T-cell (primary cell): ENCODE data around the gene AK5. TPM values are rescaled to one million over a fixed set of nuclear protein-coding genes. Genes with fewer than 3 reads are reported as not detected.
A peak's percentile ranks its signal among the peaks of the same experiment; 100 is the strongest.

Source experiments
- ATAC-seq, 4 experiments: fragments of 200-7000 bp in 3 of 4; fragments of 150-1000 bp in 1 of 4; cut with Tn5 transposase; replicated peaks in 1 of 4; 1 replicate in 3 of 4; 2 replicates in 1 of 4; pipeline ENCODE4 v1.10.0; 2021; ENCODE audit warnings: moderate library complexity in 3 of 4, mild to moderate bottlenecking in 2 of 4, moderate number of reproducible peaks in 1 of 4
- CTCF ChIA-PET, 2 donors: fragments of 300-600 bp; sonication (Branson Sonifier 250); formaldehyde crosslinking; loops; one replicate each; lab custom pipeline; 2022; ENCODE audit warnings: antibody characterized with exemption in 2 of 2; lab: Charles Lee
- POLR2A ChIA-PET, 2 donors: fragments of 300-600 bp; sonication (Branson Sonifier 250); formaldehyde crosslinking; loops; one replicate each; lab custom pipeline; 2022; ENCODE audit warnings: antibody characterized with exemption in 2 of 2; lab: Charles Lee
- DNase-seq, 35 experiments: peaks; one replicate each; pipeline versions ENCODE4 v3.0.0 to v3.0.0-alpha.2; 2013 to 2023
- H3K27ac ChIP-seq: one replicate; pipeline ENCODE4 v1.5.1; 2013; ENCODE audit warnings: low read length
- H3K27me3 ChIP-seq, 2 experiments: replicated peaks in 1 of 2; 1 replicate in 1 of 2; 2 replicates in 1 of 2; pipeline versions ENCODE4 v1.6.1 to v1.7.0; 2013; ENCODE audit warnings: low read length in 1 of 2, mixed read lengths in 1 of 2; ENCODE audit not compliant: control insufficient read depth in 2 of 2, insufficient read depth in 2 of 2; ENCODE audit errors: extremely low read depth in 1 of 2
- H3K36me3 ChIP-seq, 2 donors: 1 replicate in 1 of 2; 2 replicates in 1 of 2; pipeline versions ENCODE4 v1.6.1 to v1.7.0; 2013; ENCODE audit warnings: low read length in 1 of 2; ENCODE audit not compliant: control insufficient read depth in 2 of 2, insufficient read depth in 1 of 2; ENCODE audit errors: extremely low read depth in 1 of 2
- H3K4me1 ChIP-seq, 2 experiments: 1 replicate in 1 of 2; 2 replicates in 1 of 2; pipeline versions ENCODE4 v1.6.1 to v1.7.0; 2013; ENCODE audit warnings: low read length in 2 of 2, mixed read lengths in 1 of 2; ENCODE audit not compliant: insufficient read depth in 2 of 2, control insufficient read depth in 1 of 2; ENCODE audit errors: extremely low read depth in 1 of 2
- H3K4me3 ChIP-seq, 2 donors: 1 replicate in 1 of 2; 2 replicates in 1 of 2; pipeline versions ENCODE4 v1.5.1 to v1.7.0; 2013; ENCODE audit warnings: mild to moderate bottlenecking in 2 of 2, low read length in 1 of 2, moderate library complexity in 1 of 2; ENCODE audit not compliant: control insufficient read depth in 1 of 2; ENCODE audit errors: extremely low read depth in 1 of 2
- H3K9me3 ChIP-seq: 2 replicates; pipeline ENCODE4 v1.7.0; 2013
- H3K27ac Mint-ChIP-seq, 2 donors: one replicate each; pipeline ENCODE4 v1.8.0; 2020 to 2021; ENCODE audit warnings: mild to moderate bottlenecking in 2 of 2, mixed read lengths in 2 of 2
- H3K27me3 Mint-ChIP-seq, 2 donors: one replicate each; pipeline ENCODE4 v1.8.0; 2021 to 2022; ENCODE audit warnings: mixed read lengths in 2 of 2
- H3K36me3 Mint-ChIP-seq: one replicate; pipeline ENCODE4 v1.8.0; 2021; ENCODE audit warnings: mixed read lengths
- H3K4me1 Mint-ChIP-seq, 3 donors: one replicate each; pipeline ENCODE4 v1.8.0; 2020 to 2022; ENCODE audit warnings: mixed read lengths in 3 of 3, mild to moderate bottlenecking in 1 of 3
- H3K4me3 Mint-ChIP-seq, 3 donors: one replicate each; pipeline ENCODE4 v1.8.0; 2020 to 2022; ENCODE audit warnings: mild to moderate bottlenecking in 3 of 3, mixed read lengths in 3 of 3, moderate library complexity in 3 of 3
- H3K9me3 Mint-ChIP-seq, 3 donors: one replicate each; pipeline ENCODE4 v1.8.0; 2020 to 2022; ENCODE audit warnings: mixed read lengths in 3 of 3
- WGBS: methylation state at CpG from one replicate; pipeline ENCODE4 v1.1.5; 2013; ENCODE audit warnings: missing lambda C conversion rate; ENCODE audit not compliant: insufficient coverage; 5-methylcytosine and 5-hydroxymethylcytosine counted together
- total RNA-seq, 35 experiments: library from RNA in 6 of 35; stranded (reverse) in 6 of 35; fragments of 120-200 nt in 1 of 35; gene quantifications; one replicate each; pipeline versions ENCODE4 v1.2.1 to v1.2.4 and lab custom pipeline; 2013 to 2026

The AK5 gene
- total RNA-seq, 5 donors from 2014 or later (not counting 1 experiment from before 2014, with no cell fraction given) = 13.9 to 29.2 (median 26.3) TPM

DNA sequence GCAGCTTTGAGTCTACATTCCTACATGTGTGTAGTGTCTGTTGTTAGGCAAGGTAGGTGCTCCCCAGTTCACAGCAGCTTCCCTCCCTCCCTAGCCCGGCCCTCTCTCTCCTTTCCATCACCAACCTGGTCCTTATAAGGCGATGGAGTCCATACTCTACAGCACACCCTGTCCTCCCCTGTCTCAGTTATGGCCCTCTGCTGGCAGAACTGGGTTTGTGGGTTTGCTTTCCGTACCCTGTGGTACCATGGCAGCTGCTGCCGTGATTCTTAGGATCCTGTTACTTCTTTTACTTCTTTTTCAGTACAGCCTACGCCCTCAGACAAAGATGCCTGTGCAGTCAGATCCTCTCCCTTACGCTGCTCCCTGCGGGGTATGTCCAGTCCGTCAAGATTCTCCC, 31.7 kb downstream of the AK5 start:
- Histone ChIP-seq H3K9me3 (no peaks in the 10 kb centered on the region), H3K27me3 (no peaks in the 10 kb centered on the region), H3K36me3 (no peaks in the 10 kb centered on the region), H3K4me3 (no peak overlapping the region), H3K27ac (no peak overlapping the region), H3K4me1 (peaks cover 9 to 17% of the 10 kb centered on the region in 2 experiments)
- Mint-ChIP-seq H3K27me3 (no peaks in the 10 kb centered on the region), H3K9me3 (peaks cover 0 to 7% (median 4%) of the 10 kb centered on the region in 3 donors), H3K4me3 (no peak overlapping the region), H3K4me1 (peaks cover 30 to 51% (median 40%) of the 10 kb centered on the region in 3 donors), H3K36me3 (peaks cover 12% of the 10 kb centered on the region), H3K27ac (peak overlapping the region in 1 of 2 donors; percentile 42)
- ATAC-seq (peak; percentile 45 to 68 (median 58)), DNase-seq (peak in 26 of 35 experiments; percentile 6 to 49 (median 21))
- POLR2A ChIA-PET = interaction anchor here in 1 of 2 donors (0.9 kb wide), 1 partner anchor 11 kb away, joined by 5 read pairs; no protein-coding TSS in a partner anchor
- CTCF ChIA-PET = interaction anchor here in 1 of 2 donors (0.7 kb wide), 1 partner anchor 32 kb away, joined by 4 read pairs; no protein-coding TSS in a partner anchor
- WGBS = 61% methylated on average over 3 of the region's 8 CpGs

DNA sequence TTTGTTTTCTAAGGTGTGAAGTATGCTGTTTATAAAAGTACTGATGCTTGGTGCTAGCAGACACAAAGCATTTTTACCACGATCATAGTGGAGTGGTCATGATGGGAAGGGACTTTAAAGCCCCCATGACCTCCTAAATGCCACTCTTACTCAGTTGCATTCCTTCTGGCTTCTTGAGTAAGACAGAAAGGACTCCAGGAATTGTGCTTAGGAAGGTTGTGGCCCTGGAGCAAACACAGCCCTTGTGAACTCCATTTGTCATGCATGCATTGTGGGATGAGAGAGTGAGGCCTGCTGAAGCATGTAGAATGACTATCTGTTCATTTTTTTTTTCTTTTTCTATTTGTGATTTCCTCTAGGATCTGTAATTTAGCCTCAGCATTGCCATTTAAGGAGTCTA, 34.2 kb downstream of the AK5 start:
- Mint-ChIP-seq H3K36me3 (peaks cover 20% of the 10 kb centered on the region), H3K27ac (no peak overlapping the region), H3K27me3 (no peaks in the 10 kb centered on the region), H3K4me1 (peaks cover 10 to 31% (median 25%) of the 10 kb centered on the region in 3 donors), H3K9me3 (peaks cover 0 to 10% (median 4%) of the 10 kb centered on the region in 3 donors), H3K4me3 (no peak overlapping the region)
- Histone ChIP-seq H3K4me1 (peaks cover 4 to 7% of the 10 kb centered on the region in 2 experiments), H3K4me3 (no peak overlapping the region), H3K27ac (no peak overlapping the region), H3K36me3 (no peaks in the 10 kb centered on the region), H3K27me3 (no peaks in the 10 kb centered on the region), H3K9me3 (no peaks in the 10 kb centered on the region)
- WGBS = no CpG with 5 or more reads among the region's 1 CpG
- ATAC-seq = no peak
- POLR2A ChIA-PET = interaction anchor here in 1 of 2 donors (0.6 kb wide), 1 partner anchor 10 kb away, joined by 7 read pairs; no protein-coding TSS in a partner anchor
- CTCF ChIA-PET = no interaction called here
- DNase-seq = no peak

DNA sequence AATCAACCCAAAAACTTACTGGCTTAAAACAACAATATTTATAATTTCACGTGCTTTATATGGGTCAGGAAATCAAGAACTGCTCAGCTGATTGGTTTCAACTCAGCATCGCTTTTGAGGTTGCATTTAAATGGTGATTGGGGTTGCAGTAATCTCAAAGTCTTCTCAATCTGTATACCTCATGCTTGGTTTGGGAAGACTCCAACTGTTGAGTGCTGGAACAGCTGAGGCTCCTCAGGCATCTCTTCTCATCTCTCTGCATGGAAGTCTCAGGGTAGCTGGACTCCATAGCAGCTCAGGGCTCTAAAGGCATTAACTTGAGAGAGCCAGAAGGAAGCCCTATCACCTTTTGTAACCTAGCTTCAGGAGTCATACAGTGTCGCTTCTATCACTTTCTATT, 35.1 kb downstream of the AK5 start:
- H3K9me3 Mint-ChIP-seq = peaks cover 0 to 10% (median 4%) of the 10 kb centered on the region in 3 donors
- H3K27me3 Mint-ChIP-seq = no peaks in the 10 kb centered on the region
- H3K27ac Mint-ChIP-seq = no peak overlapping the region
- Histone ChIP-seq H3K27me3 (no peaks in the 10 kb centered on the region), H3K4me3 (no peak overlapping the region), H3K27ac (no peak overlapping the region), H3K36me3 (no peaks in the 10 kb centered on the region), H3K9me3 (no peaks in the 10 kb centered on the region), H3K4me1 (peaks cover 4 to 6% of the 10 kb centered on the region in 2 experiments)
- peaks cover 18% of the 10 kb centered on the region for H3K36me3 Mint-ChIP-seq
- WGBS = no CpG with 5 or more reads among the region's 3 CpGs
- CTCF ChIA-PET = interaction anchor here in 1 of 2 donors (0.8 kb wide), 1 partner anchor 210 kb away, joined by 4 read pairs; no protein-coding TSS in a partner anchor
- ATAC-seq (no peak), DNase-seq (no peak)
- POLR2A ChIA-PET = no interaction called here
- H3K4me3 Mint-ChIP-seq = no peak overlapping the region
- peaks cover 8 to 28% (median 18%) of the 10 kb centered on the region in 3 donors for H3K4me1 Mint-ChIP-seq

DNA sequence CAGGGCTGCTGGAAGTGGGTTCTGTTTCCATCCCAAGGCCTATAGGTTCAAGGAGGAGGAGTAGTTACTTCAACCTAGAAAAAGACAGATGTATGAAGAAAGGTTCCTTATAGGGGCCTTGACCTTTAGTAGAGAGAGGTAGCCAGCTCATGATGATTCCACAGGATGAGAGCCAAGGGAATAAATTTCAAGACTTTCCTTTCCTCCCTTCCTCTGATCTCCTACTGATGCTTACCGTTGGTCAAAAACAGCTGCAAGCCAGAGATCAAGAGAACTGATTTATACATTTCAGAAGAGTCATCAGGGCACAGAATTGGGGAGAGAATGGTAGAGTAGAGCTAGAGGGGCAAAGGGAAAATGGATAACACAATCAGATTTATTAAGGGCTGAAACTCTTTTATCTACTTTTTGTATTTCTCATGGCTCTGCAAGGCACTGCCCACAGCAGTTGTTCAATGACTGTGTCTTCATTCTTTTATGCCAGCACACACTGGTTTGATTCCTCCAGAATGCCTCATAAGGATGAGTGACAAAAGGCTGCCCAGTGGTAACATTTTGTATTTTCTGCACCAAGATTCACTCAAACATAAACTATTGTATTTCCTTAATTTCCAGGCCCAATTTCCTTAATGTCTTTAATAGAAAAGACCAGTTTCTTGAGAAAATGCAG, 37.4 kb downstream of the AK5 start:
- POLR2A ChIA-PET = no interaction called here
- Histone ChIP-seq H3K4me3 (no peak overlapping the region), H3K4me1 (no peaks in the 10 kb centered on the region), H3K9me3 (no peaks in the 10 kb centered on the region), H3K27ac (no peak overlapping the region), H3K27me3 (no peaks in the 10 kb centered on the region), H3K36me3 (no peaks in the 10 kb centered on the region)
- H3K4me3 Mint-ChIP-seq = no peak overlapping the region
- no peak for DNase-seq
- peaks cover 21% of the 10 kb centered on the region for H3K36me3 Mint-ChIP-seq
- H3K9me3 Mint-ChIP-seq = peaks cover 0 to 10% (median 4%) of the 10 kb centered on the region in 3 donors
- ATAC-seq = no peak
- H3K27ac Mint-ChIP-seq = peak overlapping the region in 1 of 2 donors; percentile 53
- no CpG with 5 or more reads among the region's 1 CpG for WGBS
- H3K4me1 Mint-ChIP-seq = peaks cover 0 to 12% (median 3%) of the 10 kb centered on the region in 3 donors
- no peaks in the 10 kb centered on the region for H3K27me3 Mint-ChIP-seq
- CTCF ChIA-PET = no interaction called here

DNA sequence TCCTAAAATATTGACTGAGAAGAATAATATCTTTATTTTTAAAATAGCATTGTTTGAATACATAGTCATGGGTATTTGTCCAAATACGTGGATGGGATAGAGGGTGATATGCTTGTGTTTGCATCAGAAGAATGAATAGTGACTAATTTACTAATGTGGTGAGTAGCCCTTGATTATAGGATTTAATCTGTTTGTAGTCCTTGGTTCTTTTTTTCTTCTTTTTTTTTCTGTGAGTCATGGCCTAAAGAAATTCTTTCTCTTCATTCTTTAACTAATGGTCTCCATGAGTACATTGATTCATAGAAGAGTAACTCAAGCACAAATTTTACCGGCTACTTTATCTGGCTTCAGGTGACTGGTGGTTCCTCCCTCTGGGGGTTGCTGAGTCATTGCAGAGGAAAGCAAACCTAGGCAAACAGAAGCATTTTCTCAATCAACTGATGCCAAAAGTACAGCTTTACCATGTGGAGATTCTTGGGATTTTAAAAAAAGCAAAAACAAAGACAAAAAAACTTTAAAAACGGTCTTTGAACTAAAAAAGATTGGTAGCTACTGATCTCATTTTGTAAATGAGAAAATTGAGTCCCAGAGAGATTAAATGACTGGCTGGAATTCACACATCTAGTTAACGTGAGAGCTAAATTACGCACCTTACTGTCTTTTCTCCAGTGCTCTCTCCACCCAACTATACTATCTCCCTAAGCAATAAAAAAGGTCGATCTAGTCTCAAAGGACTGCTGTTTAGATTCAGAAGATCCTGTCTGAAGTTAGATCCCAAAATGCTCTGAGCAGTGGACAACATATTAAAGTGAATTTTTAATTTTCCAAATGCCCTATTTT, 40.5 kb downstream of the AK5 start:
- Mint-ChIP-seq H3K4me3 (no peak overlapping the region), H3K9me3 (peaks cover 0 to 10% (median 4%) of the 10 kb centered on the region in 3 donors), H3K27ac (peak overlapping the region in 1 of 2 donors; percentile 52), H3K27me3 (no peaks in the 10 kb centered on the region), H3K36me3 (peaks cover 29% of the 10 kb centered on the region), H3K4me1 (peaks cover 0 to 14% (median 5%) of the 10 kb centered on the region in 3 donors)
- no peaks in the 10 kb centered on the region for H3K9me3 ChIP-seq
- ATAC-seq (no peak), DNase-seq (no peak)
- no peaks in the 10 kb centered on the region for H3K4me1 ChIP-seq
- CTCF ChIA-PET = no interaction called here
- no peak overlapping the region for H3K4me3 ChIP-seq
- POLR2A ChIA-PET = no interaction called here
- no peaks in the 10 kb centered on the region for H3K27me3 ChIP-seq
- 100% methylated on average over 1 of the region's 6 CpGs for WGBS
- no peaks in the 10 kb centered on the region for H3K36me3 ChIP-seq
- H3K27ac ChIP-seq = no peak overlapping the region

DNA sequence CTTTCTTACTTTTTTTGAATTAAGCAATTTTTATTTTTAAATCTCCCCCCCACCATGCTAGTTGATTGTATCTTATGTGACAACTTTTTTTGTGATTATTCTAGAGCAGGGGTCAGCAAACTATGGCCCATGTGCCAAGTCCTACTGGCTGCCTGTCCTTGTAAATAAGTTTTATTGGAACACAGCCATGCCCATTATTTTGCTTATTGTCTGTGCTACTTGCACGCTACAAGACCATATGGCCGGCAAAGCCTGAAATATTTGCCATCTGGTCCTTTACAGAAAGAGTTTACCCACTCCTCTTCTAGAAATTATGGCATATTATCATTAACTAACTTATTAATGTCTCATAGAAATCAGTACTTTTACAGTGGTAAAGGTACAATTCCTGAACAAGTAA, 51.7 kb downstream of the AK5 start:
- ChIA-PET POLR2A (no interaction called here), CTCF (interaction anchor here in 1 of 2 donors (0.6 kb wide), 1 partner anchor 143 kb away, joined by 3 read pairs; no protein-coding TSS in a partner anchor)
- Histone ChIP-seq H3K9me3 (peaks cover 3% of the 10 kb centered on the region), H3K4me1 (peaks cover 4 to 5% of the 10 kb centered on the region in 2 experiments), H3K36me3 (no peaks in the 10 kb centered on the region), H3K27me3 (no peaks in the 10 kb centered on the region), H3K27ac (no peak overlapping the region), H3K4me3 (no peak overlapping the region)
- no peak overlapping the region for H3K4me3 Mint-ChIP-seq
- H3K27me3 Mint-ChIP-seq = no peaks in the 10 kb centered on the region
- no CpG with 5 or more reads among the region's 2 CpGs for WGBS
- DNase-seq = no peak
- peaks cover 7 to 9% (median 9%) of the 10 kb centered on the region in 3 donors for H3K9me3 Mint-ChIP-seq
- ATAC-seq = no peak
- H3K4me1 Mint-ChIP-seq = peaks cover 14 to 28% (median 16%) of the 10 kb centered on the region in 3 donors
- peaks cover 23% of the 10 kb centered on the region for H3K36me3 Mint-ChIP-seq
- H3K27ac Mint-ChIP-seq = no peak overlapping the region
